Testis (tissue), 3 donors: ENCODE data around the gene ECHDC3. TPM values are rescaled to one million over a fixed set of nuclear protein-coding genes. Genes with fewer than 3 reads are reported as not detected.

Source experiments
- DNase-seq: peaks from one replicate; pipeline ENCODE4 v3.0.0-alpha.2; 2019
- H3K27ac ChIP-seq, 2 donors: fragments of 200-600 bp; sonication (generic); one replicate each; pipeline ENCODE4 v1.5.1; 2019
- H3K27me3 ChIP-seq: fragments of 200-600 bp; sonication (generic); one replicate; pipeline ENCODE4 v1.5.1; 2019
- H3K36me3 ChIP-seq: fragments of 200-600 bp; sonication (generic); one replicate; pipeline ENCODE4 v1.5.1; 2017; ENCODE audit warnings: low read depth; ENCODE audit errors: missing control alignments
- H3K4me1 ChIP-seq: fragments of 200-600 bp; sonication (generic); one replicate; pipeline ENCODE4 v1.5.1; 2019
- H3K4me3 ChIP-seq, 2 donors: fragments of 200-600 bp; sonication (generic); one replicate each; pipeline ENCODE4 v1.5.1; 2017 to 2019
- H3K9me3 ChIP-seq: fragments of 200-600 bp; sonication (generic); one replicate; pipeline ENCODE4 v1.5.1; 2017
- CTCF ChIP-seq, 3 experiments: fragments of 450-650 bp in 2 of 3; fragments of 200-600 bp in 1 of 3; sonication (generic) in 1 of 3; IDR thresholded peaks; one replicate each; pipeline ENCODE4 v1.5.1; 2016 to 2019; ENCODE audit warnings: antibody characterized with exemption in 3 of 3, mild to moderate bottlenecking in 2 of 3, moderate library complexity in 1 of 3
- POLR2A ChIP-seq: fragments of 450-650 bp; IDR thresholded peaks from one replicate; pipeline ENCODE4 v1.6.1; 2017; ENCODE audit warnings: antibody characterized with exemption, mild to moderate bottlenecking, moderate library complexity
- WGBS, 2 donors: methylation state at CpG; one replicate each; pipeline ENCODE4 v1.1.5; 2018; 5-methylcytosine and 5-hydroxymethylcytosine counted together
- intact Hi-C: fragments of 100-400 bp; cut with DNase I; formaldehyde crosslinking; loops from one replicate; pipeline ENCODE4 v1.15.1; 2023; ENCODE audit warnings: low total_unique reads
- polyA plus RNA-seq: library from polyadenylated mRNA; stranded (reverse); fragments of 350-450 nt; fragmentation: Illumina TruSeq; extraction: RNeasy Lipid Tissue Mini Kit (QIAGEN cat#74804); gene quantifications from one replicate; pipeline ENCODE4 v1.2.3, GENCODE V29; 2014; ENCODE audit warnings: low read depth, low replicate concordance; ENCODE audit not compliant: insufficient read depth
- total RNA-seq, 2 donors: library from RNA; depleted of rRNA; stranded (reverse); fragments of >200 nt; gene quantifications; one replicate each; pipeline ENCODE4 v1.2.3, GENCODE V29; 2016

Gene ECHDC3
- total and polyA plus RNA-seq, 3 donors from 2014 or later: 32.5 to 83.8 (median 61.7) TPM

DNA sequence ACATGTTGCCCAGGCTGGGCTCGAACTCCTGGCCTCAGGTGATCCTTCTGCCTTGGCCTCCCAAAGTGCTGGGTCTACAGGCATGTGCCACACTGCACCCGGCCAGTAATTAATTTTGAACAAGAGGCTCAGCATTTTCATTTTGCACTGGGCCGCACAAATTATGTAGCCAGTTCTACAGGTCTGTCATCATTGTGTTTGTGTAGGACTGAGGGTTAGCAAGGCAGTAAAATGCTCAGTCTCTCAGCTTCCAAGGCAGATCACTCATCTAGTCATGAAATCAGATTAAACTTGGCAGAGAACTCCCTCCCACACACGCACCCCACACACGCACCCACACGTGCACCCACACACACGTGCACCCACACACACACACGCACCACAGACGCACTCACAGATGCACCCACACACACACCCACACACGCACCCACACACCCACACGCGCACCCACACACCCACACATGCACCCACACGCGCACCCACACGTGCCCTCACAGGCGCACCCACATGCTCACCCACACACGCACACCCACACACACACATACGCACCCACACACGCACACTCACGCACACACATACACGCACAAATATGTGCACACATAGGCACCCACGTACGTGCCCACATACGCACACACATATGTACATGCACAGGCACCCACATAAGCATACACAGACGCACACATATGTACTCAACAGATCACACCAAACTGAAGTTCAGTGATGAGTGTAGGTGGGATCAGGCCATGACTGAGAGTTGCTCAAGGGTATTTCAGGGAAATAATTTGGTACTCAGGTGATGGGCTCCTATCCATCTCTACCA lies 53.1 kb downstream of the ECHDC3 start:
- no peak for TF ChIP-seq CTCF (IDR thresholded peaks at IDR 0.05)
- no peak for TF ChIP-seq POLR2A
- 87 to 92% methylated on average over 24 to 25 of the region's 25 CpGs for WGBS, 2 donors
- no peak overlapping the region for H3K27ac ChIP-seq
- H3K36me3 ChIP-seq: no peaks in the 10 kb centered on the region
- H3K4me3 ChIP-seq: no peak overlapping the region
- intact Hi-C loops: no loop called here
- DNase-seq: no peak
- H3K4me1 ChIP-seq: no peaks in the 10 kb centered on the region
- H3K27me3 ChIP-seq: no peaks in the 10 kb centered on the region
- H3K9me3 ChIP-seq: no peaks in the 10 kb centered on the region

DNA sequence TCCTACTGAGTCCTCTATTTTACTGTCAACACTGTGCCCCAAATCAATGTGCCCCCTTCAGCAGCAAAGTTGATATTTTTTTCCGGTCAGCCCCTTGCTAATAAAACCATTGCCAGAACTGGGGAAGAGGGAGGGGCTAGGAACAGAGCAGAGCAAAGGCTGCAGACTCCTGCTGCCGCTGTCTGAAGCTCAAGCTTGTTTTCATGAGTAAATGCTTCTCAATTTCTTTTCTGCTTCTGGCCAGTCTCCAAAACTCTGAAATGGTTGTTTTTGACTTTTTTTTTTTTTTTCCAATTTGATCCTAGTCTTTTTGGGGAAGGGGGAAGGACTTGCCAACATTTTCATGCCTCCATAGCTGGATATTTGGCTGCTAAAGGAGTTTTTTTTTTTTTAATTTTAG lies 54.3 kb downstream of the ECHDC3 start:
- Histone ChIP-seq H3K36me3 (no peaks in the 10 kb centered on the region), H3K4me1 (no peaks in the 10 kb centered on the region), H3K27me3 (no peaks in the 10 kb centered on the region), H3K9me3 (no peaks in the 10 kb centered on the region), H3K4me3 (no peak overlapping the region), H3K27ac (no peak overlapping the region)
- WGBS, 2 donors: 40 to 66% methylated on average over 2 of the region's 2 CpGs
- TF ChIP-seq POLR2A (no peak), CTCF (IDR thresholded peaks at IDR 0.05) (no peak)
- no peak for DNase-seq
- intact Hi-C loops: no loop called here

DNA sequence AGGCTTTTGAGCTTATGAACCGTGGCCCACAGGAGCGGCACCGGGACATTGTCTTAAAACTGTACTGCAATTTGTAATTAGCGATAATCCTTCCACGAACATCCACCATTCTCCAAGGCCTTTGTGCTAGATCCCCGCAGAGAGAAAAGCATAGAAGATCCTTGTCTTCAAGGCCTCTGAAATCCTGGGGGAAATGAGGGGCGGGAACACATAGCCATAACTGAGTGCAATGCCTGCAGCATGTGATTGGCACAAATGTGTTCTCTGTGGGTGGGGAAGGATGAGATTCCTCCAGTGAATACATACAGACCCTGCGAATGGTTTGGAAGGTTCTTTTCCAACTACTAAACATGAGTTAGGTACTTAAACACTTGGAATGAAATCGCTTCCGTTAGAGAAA lies 55.1 kb downstream of the ECHDC3 start:
- no peak overlapping the region for H3K27ac ChIP-seq
- no peaks in the 10 kb centered on the region for H3K36me3 ChIP-seq
- TF ChIP-seq CTCF (IDR thresholded peaks at IDR 0.05): no peak
- H3K27me3 ChIP-seq: no peaks in the 10 kb centered on the region
- intact Hi-C loops: no loop called here
- 68 to 78% methylated on average over 10 of the region's 10 CpGs for WGBS, 2 donors
- H3K9me3 ChIP-seq: no peaks in the 10 kb centered on the region
- H3K4me3 ChIP-seq: no peak overlapping the region
- DNase-seq: no peak
- no peaks in the 10 kb centered on the region for H3K4me1 ChIP-seq

DNA sequence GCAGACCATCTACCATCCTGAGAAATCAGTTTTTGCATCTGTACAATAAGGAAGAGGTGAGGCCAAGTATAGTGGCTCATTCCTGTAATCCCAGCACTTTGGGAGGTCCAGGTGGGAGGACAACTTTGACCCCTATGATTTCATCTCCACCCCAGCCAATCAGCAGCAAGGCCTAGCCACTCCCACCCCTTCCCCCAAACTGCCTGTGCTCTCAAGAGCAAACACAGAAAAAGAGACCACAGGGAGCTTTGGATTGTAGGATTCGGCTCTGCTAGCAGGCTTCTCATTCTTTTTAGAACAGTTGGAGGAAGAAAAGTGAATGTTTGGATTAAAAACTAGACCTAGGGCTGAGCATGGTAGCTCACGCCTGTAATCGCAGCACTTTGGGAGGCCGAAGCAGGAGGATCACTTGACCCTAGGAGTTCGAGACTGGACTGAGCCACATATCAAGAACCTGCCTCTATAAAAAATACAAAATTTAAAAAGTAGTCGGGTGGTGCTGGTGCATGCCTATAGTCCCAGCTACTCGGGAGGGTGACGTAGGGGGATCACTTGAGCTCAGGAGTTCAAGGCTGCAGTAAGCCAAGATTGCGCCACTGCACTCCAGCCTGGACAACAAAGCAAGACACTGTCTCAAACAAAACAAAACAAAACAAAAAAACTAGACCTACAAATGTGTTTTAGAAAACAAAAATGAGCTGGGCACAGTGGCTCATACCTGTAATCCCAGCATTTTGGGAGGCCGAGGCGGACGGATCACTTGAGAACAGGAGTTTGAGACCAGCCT lies 55.9 kb downstream of the ECHDC3 start:
- H3K36me3 ChIP-seq: no peaks in the 10 kb centered on the region
- TF ChIP-seq CTCF (IDR thresholded peaks at IDR 0.05): no peak
- no peak for TF ChIP-seq POLR2A
- no peaks in the 10 kb centered on the region for H3K9me3 ChIP-seq
- no peaks in the 10 kb centered on the region for H3K27me3 ChIP-seq
- no peak overlapping the region for H3K4me3 ChIP-seq
- 84 to 88% methylated on average over 12 of the region's 12 CpGs for WGBS, 2 donors
- H3K27ac ChIP-seq: no peak overlapping the region
- no peaks in the 10 kb centered on the region for H3K4me1 ChIP-seq
- DNase-seq: no peak
- intact Hi-C loops: no loop called here
